ENCODE measurements around the gene TYW3.

The TYW3 gene

GRCh38 chr1:74811436-74812179 is 78.7 kb downstream of the TYW3 start:
- DNase-seq, result no peak

- DNase-seq, result no peak
These were observed 79.2 kb downstream of the TYW3 start for GRCh38 chr1:74812180-74812541.
